Femur (tissue), 1 donor: Measurements from ENCODE around the gene SLC18A2.

ENCODE experiments used
- DNase-seq: peaks from one replicate; pipeline ENCODE4 v3.0.0-alpha.2; 2017

The SLC18A2 gene

DNA sequence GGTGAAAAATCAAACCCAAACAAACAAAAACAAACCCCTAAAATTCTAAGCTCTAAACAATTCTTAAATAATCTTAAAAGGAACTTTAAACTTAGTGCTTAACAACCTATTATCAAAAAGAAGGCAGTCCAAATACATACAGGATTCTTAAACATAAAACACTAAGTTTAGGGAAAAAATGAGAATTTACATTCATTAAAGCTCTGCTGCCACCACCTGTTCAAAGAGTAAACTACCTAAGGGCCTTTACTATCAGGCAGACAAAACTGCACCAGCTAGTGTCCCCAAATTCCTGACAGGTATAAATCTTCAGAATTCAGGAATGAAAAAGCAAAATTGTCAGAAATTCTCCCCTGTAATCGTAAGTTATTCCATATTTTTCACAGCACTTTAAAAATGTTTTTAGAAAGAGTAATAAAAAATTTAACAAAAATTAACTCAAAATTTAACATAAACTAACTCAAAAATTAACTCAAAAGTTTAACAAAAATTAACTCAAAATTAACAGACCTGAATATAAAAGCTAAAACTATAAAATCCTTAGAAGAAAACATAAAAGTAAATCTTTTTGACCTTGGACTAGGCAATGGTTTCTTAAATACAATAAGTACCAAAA, 79.2 kb downstream of the SLC18A2 start:
- no peak for DNase-seq

- no peak for DNase-seq
Observed at GRCh38 chr10:117322260-117322659, 81.3 kb downstream of the SLC18A2 start.

DNA sequence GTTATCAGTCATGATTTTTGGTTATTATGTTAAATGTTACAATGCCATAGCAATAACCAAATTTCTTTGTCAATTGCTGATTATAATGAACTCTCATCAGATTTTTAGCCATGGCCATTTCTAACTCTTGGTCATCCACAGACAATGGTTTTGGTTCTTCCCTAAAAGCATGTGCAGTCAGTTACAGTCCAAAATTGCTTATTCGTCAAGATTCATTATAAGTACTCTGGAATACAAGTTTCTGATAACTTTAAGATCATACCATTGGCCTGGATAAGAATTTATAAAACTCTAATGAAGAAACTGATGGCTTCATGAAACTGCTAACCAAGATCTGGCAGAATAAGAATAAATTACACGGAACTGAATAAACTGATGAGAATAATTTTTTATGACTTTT, 83.5 kb downstream of the SLC18A2 start:
- no peak for DNase-seq

DNA sequence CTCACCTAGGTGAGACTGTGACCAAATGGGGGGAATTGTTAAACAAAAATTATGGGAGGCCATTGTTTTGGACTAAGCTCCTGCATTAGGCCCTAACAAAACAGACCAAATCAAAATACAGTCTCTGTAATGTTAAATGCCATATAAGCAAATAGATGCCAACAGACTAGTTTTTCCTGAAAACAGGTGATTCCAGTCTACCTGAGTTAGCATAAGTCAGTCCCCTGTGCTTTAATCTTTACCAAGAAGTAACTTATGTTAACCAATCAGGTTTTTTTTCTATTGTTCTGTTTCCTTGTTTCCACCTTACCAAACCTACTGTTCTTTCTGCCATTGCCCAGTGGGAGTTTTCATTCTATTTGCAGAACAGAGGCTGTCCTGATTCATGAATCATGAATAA, 86.3 kb downstream of the SLC18A2 start:
- DNase-seq: no peak
